A673 (cell line): ENCODE measurements around the gene HEATR9.
"Not testable (repeated sequence)": the region's sequence is repeated elsewhere in the genome, so short reads cannot be mapped to it uniquely, and the experiment has no call there.

Experiments
- CTCF ChIP-seq: fragments of 300-800, 200-600 bp; sonication (generic); conservative IDR thresholded peaks from 2 replicates; pipeline ENCODE4 v1.5.1; 2017; ENCODE audit warnings: low read depth, mild to moderate bottlenecking, antibody characterized with exemption, low read length, moderate library complexity, mixed read lengths
- EZH2 ChIP-seq: fragments of 200-600 bp; sonication (generic); IDR thresholded peaks from 2 replicates; pipeline ENCODE4 v1.6.1; 2017; ENCODE audit warnings: borderline replicate concordance, low read depth, mild to moderate bottlenecking, mixed read lengths, antibody characterized with exemption, low read length; ENCODE audit not compliant: poor library complexity, severe bottlenecking

DNA sequence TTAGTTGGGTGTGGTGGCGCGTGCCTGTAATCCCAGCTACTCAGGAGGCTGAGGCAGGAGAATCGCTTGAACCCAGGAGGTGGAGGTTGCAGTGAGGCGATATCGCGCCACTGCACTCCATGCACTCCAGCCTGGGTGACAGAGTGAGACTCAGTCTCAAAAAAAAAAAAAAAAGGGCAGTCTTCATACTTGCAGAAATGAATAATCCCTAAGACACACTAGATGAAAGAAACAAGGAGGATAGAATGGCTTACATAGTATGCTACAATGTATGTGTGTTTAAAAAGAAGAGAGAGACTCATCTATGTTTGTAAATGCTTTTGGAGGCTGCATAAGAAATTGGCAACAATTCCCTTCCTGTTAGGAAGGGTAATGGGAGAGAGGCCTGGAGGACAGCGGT is 29.1 kb upstream of the HEATR9 start:
- TF ChIP-seq CTCF, EZH2: not testable (repeated sequence)
